Measurements from ENCODE around the gene KRTAP4-5.
"Not testable (repeated sequence)": the region's sequence is repeated elsewhere in the genome, so short reads cannot be mapped to it uniquely, and the experiment has no call there.

The KRTAP4-5 gene

GRCh38 chr17:41105347-41105746, 44.3 kb downstream of the KRTAP4-5 start, which contains the start of gene KRTAP4-9:
KRTAP4-9 (plus strand) TSS chr17:41105389; CDS start chr17:41105389, 0 bp downstream.
- DNase-seq: not testable (repeated sequence)

GRCh38 chr17:41104386-41105038, 45.1 kb downstream of the KRTAP4-5 start:
- not testable (repeated sequence) for DNase-seq

- no peak for DNase-seq
Observed at GRCh38 chr17:41103896-41104295, 45.7 kb downstream of the KRTAP4-5 start.

GRCh38 chr17:41101586-41102259, 47.9 kb downstream of the KRTAP4-5 start, which contains the start of gene KRTAP4-16:
KRTAP4-16 (minus strand) TSS chr17:41102209; CDS start chr17:41102209, 0 bp downstream.
- no peak for DNase-seq

- DNase-seq: not testable (repeated sequence)
Observed at GRCh38 chr17:41099682-41100480, 49.7 kb downstream of the KRTAP4-5 start.
